HFFc6 (cell line): Measurements from ENCODE around the gene TMCO4. TPM values are rescaled to one million over a fixed set of nuclear protein-coding genes. Genes with fewer than 3 reads are reported as not detected.

ENCODE experiments used
- DNase-seq: peaks from one replicate; pipeline ENCODE4 v3.0.0-alpha.2; 2018
- H3K27ac Mint-ChIP-seq: 2 replicates; pipeline ENCODE4 v1.8.0; 2020; ENCODE audit warnings: mild to moderate bottlenecking, mixed read lengths
- H3K27me3 Mint-ChIP-seq: 2 replicates; pipeline ENCODE4 v1.8.0; 2021; ENCODE audit warnings: mild to moderate bottlenecking, moderate library complexity, mixed read lengths; ENCODE audit not compliant: insufficient read depth
- H3K36me3 Mint-ChIP-seq: 2 replicates; pipeline ENCODE4 v1.8.0; 2021; ENCODE audit warnings: low read depth, mixed read lengths
- H3K4me1 Mint-ChIP-seq: 2 replicates; pipeline ENCODE4 v1.8.0; 2020; ENCODE audit warnings: low read depth, mixed read lengths
- H3K4me3 Mint-ChIP-seq: 2 replicates; pipeline ENCODE4 v1.8.0; 2020; ENCODE audit warnings: mild to moderate bottlenecking, moderate library complexity, mixed read lengths
- H3K9me3 Mint-ChIP-seq: 2 replicates; pipeline ENCODE4 v1.8.0; 2020; ENCODE audit warnings: mild to moderate bottlenecking, mixed read lengths
- total RNA-seq, 6 experiments: library from RNA; stranded (reverse); fragmentation: NEBNext Ultra II Directional; extraction: Animal tissue kit (Norgen Biotek cat#: 25700); gene quantifications; 2 replicates in 1 of 6; 3 replicates in 5 of 6; pipeline ENCODE4 v1.2.3, GENCODE V29; 2021
- TF ChIP-seq, protein P1 (sequence below): fragments of 200-600 bp; sonication (generic); IDR thresholded peaks from 2 replicates; pipeline ENCODE4 v1.5.0; 2021; ENCODE audit warnings: antibody characterized with exemption, mild to moderate bottlenecking

The TMCO4 gene
- total RNA-seq, 6 experiments from 2014 or later: 17.4 to 30.6 (median 27.8) TPM

DNA sequence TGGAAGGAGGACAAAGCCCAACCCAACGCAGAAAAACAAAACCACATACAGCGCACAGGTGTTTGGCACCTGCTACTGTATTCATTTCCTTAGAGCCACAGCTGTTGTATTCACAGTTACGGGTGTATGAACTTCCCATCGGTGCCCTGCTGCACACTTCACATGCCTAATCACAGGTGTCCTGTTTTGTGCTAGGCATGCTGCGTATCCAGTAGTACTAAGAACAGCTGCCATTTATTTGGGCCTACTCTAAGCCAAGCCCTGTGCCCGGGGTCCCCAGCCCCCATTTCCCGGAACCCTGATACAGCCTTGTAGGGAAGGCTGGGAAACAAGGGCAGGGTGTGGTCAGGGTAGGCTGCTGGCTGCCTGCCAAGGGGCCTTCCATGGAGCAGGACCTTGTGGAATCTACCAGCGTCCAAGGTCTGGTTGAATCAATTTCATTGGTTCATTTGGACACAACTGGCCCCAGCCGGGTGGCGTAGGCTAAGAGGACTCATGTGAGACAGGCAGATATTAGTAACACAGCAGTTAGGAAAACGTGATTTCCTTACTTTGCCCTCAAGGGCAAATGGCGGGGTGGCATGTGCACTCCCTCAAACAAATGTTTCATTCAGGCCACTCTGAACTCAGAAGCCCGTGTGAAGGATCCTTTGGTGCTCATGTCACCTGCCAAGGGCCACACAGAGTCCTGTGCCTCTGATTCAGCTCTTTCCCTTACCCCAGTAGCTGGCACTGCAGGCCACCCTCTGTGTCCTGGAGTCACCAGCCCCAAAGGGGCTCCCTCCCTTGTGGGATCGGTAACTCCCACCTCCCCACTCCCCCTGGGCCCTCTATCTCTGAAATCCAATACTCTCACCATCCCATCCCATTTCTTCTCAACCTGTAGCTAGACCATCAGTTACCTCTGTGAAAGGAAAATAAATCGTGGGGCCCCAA lies 16.4 kb upstream of the TMCO4 start:
- Mint-ChIP-seq H3K36me3 (no peaks in the 10 kb centered on the region), H3K4me1 (0 out of 2 replicates have a peak, but pooled peaks cover 13% of the 10 kb centered on the region), H3K4me3 (no peak overlapping the region), H3K9me3 (no peaks in the 10 kb centered on the region), H3K27me3 (peaks cover 22% of the 10 kb centered on the region), H3K27ac (no peak overlapping the region)
- TF ChIP-seq, protein P1, sequence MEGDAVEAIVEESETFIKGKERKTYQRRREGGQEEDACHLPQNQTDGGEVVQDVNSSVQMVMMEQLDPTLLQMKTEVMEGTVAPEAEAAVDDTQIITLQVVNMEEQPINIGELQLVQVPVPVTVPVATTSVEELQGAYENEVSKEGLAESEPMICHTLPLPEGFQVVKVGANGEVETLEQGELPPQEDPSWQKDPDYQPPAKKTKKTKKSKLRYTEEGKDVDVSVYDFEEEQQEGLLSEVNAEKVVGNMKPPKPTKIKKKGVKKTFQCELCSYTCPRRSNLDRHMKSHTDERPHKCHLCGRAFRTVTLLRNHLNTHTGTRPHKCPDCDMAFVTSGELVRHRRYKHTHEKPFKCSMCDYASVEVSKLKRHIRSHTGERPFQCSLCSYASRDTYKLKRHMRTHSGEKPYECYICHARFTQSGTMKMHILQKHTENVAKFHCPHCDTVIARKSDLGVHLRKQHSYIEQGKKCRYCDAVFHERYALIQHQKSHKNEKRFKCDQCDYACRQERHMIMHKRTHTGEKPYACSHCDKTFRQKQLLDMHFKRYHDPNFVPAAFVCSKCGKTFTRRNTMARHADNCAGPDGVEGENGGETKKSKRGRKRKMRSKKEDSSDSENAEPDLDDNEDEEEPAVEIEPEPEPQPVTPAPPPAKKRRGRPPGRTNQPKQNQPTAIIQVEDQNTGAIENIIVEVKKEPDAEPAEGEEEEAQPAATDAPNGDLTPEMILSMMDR: no peak
- no peak for DNase-seq

DNA sequence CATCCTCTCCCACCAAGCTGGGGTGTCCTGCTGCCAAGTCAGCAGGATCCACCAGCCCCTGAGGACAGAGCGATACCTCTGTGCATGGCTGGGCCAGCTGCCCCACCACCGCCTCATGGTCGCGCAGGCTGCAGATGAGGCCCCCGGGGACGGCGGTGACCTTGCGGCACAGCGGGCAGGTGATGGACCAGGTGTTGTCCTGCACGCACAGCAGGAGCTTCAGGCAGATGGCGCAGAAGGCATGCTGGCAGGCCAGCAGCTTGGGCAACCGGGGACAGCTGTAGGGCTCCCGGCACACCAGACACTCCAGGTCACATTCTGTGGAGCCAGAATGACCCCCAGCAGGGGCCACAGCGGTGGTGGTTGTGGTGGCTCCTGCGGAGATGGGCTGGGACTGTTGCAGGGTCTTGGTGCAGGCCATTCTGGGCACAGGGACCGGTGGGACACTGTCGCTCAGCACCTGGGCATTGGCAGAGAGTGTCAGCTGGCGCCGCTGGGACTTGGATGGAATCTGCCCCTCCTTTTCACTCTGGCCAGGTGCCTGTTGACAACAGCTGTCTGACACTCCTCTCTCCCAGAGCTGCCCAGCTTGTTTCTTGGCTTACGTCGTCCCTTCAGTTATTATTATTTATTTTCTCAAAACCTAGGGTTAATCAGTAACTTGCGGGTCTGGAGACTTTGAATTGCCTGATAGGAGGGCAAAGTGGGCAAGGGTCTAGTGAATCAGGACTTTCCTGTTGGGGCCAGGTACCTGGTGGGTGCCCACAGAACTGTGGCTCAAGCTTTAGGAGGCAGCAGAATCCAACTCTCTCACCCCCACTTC lies 15.2 kb upstream of the TMCO4 start, which contains the start of gene RNF186:
RNF186 (minus strand) TSS at position 603 of the 823 bp plus-strand sequence; CDS start at position 421, 182 bp downstream.
- no peak for DNase-seq
- Mint-ChIP-seq H3K27me3 (peaks cover 22% of the 10 kb centered on the region), H3K4me1 (0 out of 2 replicates have a peak, but pooled peaks cover 13% of the 10 kb centered on the region), H3K36me3 (no peaks in the 10 kb centered on the region), H3K9me3 (no peaks in the 10 kb centered on the region), H3K4me3 (no peak within 1 kb of the TSS), H3K27ac (no peak within 1 kb of the TSS)
- TF ChIP-seq, protein P1: no peak

DNA sequence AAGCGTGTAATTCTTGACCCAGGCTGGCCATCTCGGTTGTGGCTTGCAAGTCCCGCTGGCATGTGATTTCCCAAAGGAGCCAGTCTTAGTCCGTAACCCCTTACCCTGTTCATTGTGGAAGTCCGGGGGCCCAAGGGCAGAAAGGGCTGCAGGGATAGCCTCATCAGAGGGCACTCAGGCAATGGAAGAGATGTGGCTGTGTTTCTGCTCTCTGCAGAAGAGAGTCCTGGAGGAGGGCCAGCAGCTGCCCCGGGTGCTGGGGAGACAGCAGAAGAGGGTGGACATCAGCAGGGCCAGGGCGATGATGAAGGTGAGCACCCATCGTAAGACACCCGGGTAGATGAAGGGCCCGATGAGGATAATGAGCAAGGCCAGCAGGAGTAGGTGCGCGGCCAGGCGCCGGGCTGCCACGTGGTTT lies 14.5 kb upstream of the TMCO4 start:
- no peak overlapping the region for H3K4me3 Mint-ChIP-seq
- no peak for DNase-seq
- 0 out of 2 replicates have a peak, but pooled peaks cover 13% of the 10 kb centered on the region for H3K4me1 Mint-ChIP-seq
- peaks cover 1% of the 10 kb centered on the region; the same call in 1 of the 2 replicates for H3K36me3 Mint-ChIP-seq
- peaks cover 1% of the 10 kb centered on the region; the same call in 1 of the 2 replicates for H3K9me3 Mint-ChIP-seq
- peaks cover 22% of the 10 kb centered on the region for H3K27me3 Mint-ChIP-seq
- TF ChIP-seq, protein P1: no peak
- no peak overlapping the region for H3K27ac Mint-ChIP-seq

DNA sequence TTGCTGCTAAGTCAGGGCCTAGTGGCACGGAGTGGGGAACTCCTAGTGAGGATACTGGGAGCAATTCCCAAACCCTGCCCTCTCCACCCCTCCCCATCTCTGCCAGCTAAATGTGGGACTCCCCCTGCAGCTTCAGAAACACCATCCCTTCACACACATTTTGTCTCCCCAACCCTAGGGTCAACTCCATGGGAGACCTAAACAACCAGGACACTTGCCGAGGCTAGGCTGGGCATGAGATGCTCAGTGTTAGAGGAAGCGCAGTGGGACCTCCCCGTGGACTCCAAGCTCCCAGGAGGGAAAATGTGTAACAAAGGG lies 13.9 kb upstream of the TMCO4 start:
- Mint-ChIP-seq H3K9me3 (peaks cover 5% of the 10 kb centered on the region; the same call in 1 of the 2 replicates), H3K4me3 (no peak overlapping the region), H3K27ac (no peak overlapping the region), H3K27me3 (peaks cover 20% of the 10 kb centered on the region), H3K4me1 (0 out of 2 replicates have a peak, but pooled peaks cover 13% of the 10 kb centered on the region), H3K36me3 (peaks cover 5% of the 10 kb centered on the region; the same call in 1 of the 2 replicates)
- no peak for DNase-seq
- TF ChIP-seq, protein P1: no peak

DNA sequence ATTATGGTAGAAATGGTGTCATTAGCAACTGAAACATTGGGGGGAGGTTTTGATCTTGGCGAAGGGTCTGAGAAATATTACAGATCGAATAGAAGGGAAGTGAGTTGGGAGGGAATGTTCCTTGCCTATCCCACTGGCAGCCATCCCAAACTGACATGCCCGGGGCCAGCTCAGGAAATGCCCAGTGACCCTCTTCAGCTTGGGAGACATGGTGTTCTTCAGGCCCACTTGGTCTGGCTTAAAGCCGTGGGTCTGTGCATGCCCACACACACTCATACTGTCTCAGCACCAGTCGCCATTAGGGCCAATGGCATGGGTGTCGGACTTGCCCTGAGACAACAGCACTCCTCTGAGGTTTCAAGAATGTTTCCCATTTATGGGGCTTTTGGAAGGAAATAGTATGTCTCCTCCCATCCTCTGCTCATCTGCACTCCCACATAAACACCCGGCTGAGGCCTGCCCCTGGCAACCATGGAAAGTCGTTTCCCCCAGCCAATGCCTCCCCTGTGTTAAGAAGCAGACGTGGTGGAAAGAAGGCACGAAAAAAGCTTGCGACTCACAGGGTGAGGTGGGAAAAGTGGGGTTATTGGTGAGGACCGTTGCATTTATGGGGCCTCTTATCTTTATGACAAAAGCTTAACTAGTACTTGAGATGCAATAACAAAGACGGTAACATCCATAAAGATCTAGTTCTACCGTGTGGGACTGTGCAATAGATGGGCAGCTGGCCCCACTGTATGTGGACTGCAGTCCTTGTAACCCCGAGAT lies 13.3 kb upstream of the TMCO4 start:
- Mint-ChIP-seq H3K9me3 (peaks cover 5% of the 10 kb centered on the region; the same call in 1 of the 2 replicates), H3K27me3 (peaks cover 20% of the 10 kb centered on the region), H3K4me3 (no peak overlapping the region), H3K4me1 (0 out of 2 replicates have a peak, but pooled peaks cover 13% of the 10 kb centered on the region), H3K36me3 (peaks cover 5% of the 10 kb centered on the region; the same call in 1 of the 2 replicates), H3K27ac (no peak overlapping the region)
- TF ChIP-seq, protein P1: no peak
- DNase-seq: no peak
